ENCODE data around the gene CDH23. TPM values are rescaled to one million over a fixed set of nuclear protein-coding genes. Genes with fewer than 3 reads are reported as not detected.

Gene CDH23
- total RNA-seq, 1 donor from 2014 or later = 0.29 TPM

DNA sequence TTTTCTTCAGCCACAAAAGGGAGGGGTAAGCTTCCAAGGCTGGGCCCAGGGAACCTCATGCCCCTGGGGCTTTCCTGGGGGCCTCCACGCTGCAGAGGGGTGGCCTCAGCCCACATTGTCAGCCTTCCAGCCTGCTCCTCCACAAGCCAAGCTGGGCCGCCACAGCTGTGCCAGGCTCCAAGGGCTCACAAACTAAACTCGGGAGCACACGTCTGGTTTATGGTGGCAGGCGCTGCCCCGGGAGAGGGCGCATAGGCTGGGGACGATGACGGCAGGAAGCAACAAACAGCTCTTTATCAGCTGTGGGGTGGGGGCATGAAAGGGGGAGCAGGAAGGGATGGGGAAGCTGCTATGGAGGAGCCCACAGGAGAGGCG, 6.3 kb upstream of the CDH23 start:
- DNase-seq (no peak), ATAC-seq (ENCODE audit: low read depth) (no peak)
- TF ChIP-seq, protein P1, sequence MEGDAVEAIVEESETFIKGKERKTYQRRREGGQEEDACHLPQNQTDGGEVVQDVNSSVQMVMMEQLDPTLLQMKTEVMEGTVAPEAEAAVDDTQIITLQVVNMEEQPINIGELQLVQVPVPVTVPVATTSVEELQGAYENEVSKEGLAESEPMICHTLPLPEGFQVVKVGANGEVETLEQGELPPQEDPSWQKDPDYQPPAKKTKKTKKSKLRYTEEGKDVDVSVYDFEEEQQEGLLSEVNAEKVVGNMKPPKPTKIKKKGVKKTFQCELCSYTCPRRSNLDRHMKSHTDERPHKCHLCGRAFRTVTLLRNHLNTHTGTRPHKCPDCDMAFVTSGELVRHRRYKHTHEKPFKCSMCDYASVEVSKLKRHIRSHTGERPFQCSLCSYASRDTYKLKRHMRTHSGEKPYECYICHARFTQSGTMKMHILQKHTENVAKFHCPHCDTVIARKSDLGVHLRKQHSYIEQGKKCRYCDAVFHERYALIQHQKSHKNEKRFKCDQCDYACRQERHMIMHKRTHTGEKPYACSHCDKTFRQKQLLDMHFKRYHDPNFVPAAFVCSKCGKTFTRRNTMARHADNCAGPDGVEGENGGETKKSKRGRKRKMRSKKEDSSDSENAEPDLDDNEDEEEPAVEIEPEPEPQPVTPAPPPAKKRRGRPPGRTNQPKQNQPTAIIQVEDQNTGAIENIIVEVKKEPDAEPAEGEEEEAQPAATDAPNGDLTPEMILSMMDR (IDR thresholded peaks at IDR 0.05) = no peak
- ChIA-PET CTCF (interaction anchor here (1.6 kb wide), 1 partner anchor 71 kb away, joined by 6 read pairs; the partner anchor contains the start of gene SLC29A3), POLR2A (no interaction called here)
- Mint-ChIP-seq H3K4me1 (no peaks in the 10 kb centered on the region), H3K36me3 (ENCODE audit: low read depth) (no peaks in the 10 kb centered on the region), H3K27ac (no peak overlapping the region), H3K4me3 (no peak overlapping the region), H3K9me3 (no peaks in the 10 kb centered on the region), H3K27me3 (peaks cover 35% of the 10 kb centered on the region)
- intact Hi-C loops (cut with micrococcal nuclease) = no loop called here

DNA sequence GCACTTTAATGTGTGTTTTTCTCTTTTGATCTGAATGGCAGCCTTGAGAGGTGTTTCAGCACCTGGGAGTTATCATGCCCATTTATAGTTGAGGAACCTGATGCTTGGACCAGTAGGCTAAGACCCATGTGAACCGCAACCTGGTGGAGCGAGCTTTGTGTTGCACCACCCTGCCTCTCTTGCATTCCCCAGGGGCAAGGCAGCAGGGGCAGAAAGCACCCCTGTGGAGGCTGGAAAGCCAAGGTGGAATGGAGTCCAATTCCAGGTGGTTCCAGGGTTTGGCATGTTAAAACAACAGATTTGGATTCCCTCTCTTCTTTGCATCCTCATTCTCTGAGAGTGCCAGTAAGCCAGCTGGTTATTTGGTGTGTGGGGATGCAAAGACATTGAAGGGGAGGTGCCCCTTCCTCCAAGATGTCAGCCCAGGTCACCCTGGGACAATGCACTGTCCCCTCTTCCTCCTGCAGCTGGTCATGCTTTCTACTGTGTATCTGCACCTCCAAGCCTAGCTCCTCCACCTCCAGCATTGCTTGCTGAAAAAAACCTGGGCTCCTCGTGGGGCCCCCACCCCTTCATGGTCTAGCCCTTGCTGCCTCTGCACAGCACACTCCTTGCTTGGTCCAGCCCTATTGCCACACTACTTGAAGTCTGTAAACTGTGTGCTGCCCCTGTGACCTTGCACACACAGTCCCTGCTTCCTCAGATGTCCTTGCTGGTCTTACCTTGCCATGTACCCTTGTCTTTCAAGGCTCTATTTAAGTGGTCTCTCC, 5.6 kb upstream of the CDH23 start:
- Mint-ChIP-seq H3K4me1 (peaks cover 5% of the 10 kb centered on the region), H3K4me3 (no peak overlapping the region), H3K36me3 (ENCODE audit: low read depth) (no peaks in the 10 kb centered on the region), H3K27me3 (peaks cover 41% of the 10 kb centered on the region), H3K27ac (no peak overlapping the region), H3K9me3 (no peaks in the 10 kb centered on the region)
- TF ChIP-seq, protein P1 (IDR thresholded peaks at IDR 0.05) = no peak
- ChIA-PET POLR2A (interaction anchor here (0.6 kb wide), 1 partner anchor 436 kb away, joined by 3 read pairs; no protein-coding TSS in a partner anchor), CTCF (no interaction called here)
- ATAC-seq (ENCODE audit: low read depth) (no peak), DNase-seq (no peak)
- intact Hi-C loops (cut with micrococcal nuclease) = no loop called here

DNA sequence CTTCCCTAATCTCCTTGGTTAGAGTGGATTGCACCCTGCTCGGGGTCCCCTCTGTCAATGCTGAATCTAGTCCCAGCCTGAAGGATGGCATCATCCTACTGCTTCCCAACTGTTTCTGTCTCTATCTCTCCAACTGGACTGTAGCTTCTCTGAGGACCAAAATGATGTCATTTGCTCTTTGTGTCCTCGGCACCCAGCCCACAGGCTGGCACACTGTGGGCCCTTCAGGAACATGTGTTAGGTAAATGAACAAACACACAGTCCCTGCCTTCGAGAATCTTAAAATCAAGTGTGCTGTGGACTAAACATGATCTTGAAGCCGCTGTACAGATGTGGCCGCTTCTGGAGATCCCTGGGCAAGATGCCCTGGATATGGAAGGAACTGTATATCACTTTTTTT, 5.0 kb upstream of the CDH23 start:
- CTCF ChIA-PET = interaction anchor here (1.1 kb wide), 1 partner anchor 8 kb away, joined by 4 read pairs; no protein-coding TSS in a partner anchor

DNA sequence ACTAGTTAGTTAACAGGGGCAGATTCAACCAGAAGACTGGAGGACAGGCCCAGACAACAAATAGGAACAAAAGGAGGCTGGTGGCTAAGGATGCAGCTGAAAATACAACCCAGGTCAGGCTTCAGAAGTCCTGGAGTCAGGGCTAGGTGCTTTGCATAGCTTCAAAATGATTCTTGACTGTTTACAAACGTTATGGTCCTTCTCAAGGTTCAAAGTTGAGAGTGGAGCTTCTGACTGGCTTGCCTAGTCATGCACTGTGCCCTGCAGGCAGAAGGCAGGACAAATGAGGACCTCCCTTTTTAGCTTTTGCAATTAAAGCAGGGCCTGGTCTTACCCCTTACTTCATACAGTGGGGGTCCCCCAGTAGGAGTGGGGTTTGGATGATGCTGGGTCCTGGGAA, 4.4 kb upstream of the CDH23 start:
- ChIA-PET CTCF (interaction anchor here (1.1 kb wide), 1 partner anchor 9 kb away, joined by 4 read pairs; no protein-coding TSS in a partner anchor), POLR2A (no interaction called here)
- no peak overlapping the region for H3K27ac Mint-ChIP-seq
- TF ChIP-seq, protein P1 (IDR thresholded peaks at IDR 0.05) = no peak
- DNase-seq (no peak), ATAC-seq (ENCODE audit: low read depth) (no peak)
- H3K36me3 Mint-ChIP-seq (ENCODE audit: low read depth) = no peaks in the 10 kb centered on the region
- intact Hi-C loops (cut with micrococcal nuclease) = no loop called here
- H3K4me3 Mint-ChIP-seq = no peak overlapping the region
- no peaks in the 10 kb centered on the region for H3K9me3 Mint-ChIP-seq
- H3K4me1 Mint-ChIP-seq = peaks cover 6% of the 10 kb centered on the region
- H3K27me3 Mint-ChIP-seq = peaks cover 42% of the 10 kb centered on the region

More for the DNA sequence above, 5.0 kb upstream of the CDH23 start:
- Mint-ChIP-seq H3K4me3 (no peak overlapping the region), H3K27me3 (peaks cover 42% of the 10 kb centered on the region), H3K4me1 (peaks cover 6% of the 10 kb centered on the region), H3K9me3 (no peaks in the 10 kb centered on the region), H3K36me3 (ENCODE audit: low read depth) (no peaks in the 10 kb centered on the region), H3K27ac (no peak overlapping the region)
- POLR2A ChIA-PET = no interaction called here
- intact Hi-C loops (cut with micrococcal nuclease) = no loop called here
- ATAC-seq (ENCODE audit: low read depth) = no peak
- TF ChIP-seq, protein P1 (IDR thresholded peaks at IDR 0.05) = no peak
- no peak for DNase-seq

Data from activated B cell treated with CpG ODN at 0.5 μM for 24 hours (primary cell).